ENCODE data around the gene NOL12.
"Not testable (repeated sequence)": the region's sequence is repeated elsewhere in the genome, so short reads cannot be mapped to it uniquely, and the experiment has no call there.

The NOL12 gene

GRCh38 chr22:37710675-37711074, 24.5 kb downstream of the NOL12 start:
- Mint-ChIP-seq H3K27ac (no peak overlapping the region), H3K9me3 (no peaks in the 10 kb centered on the region), H3K36me3 (ENCODE audit: low read depth) (no peaks in the 10 kb centered on the region), H3K4me3 (no peak overlapping the region), H3K27me3 (no peaks in the 10 kb centered on the region), H3K4me1 (ENCODE audit: low read depth) (no peaks in the 10 kb centered on the region)

- H3K9me3 Mint-ChIP-seq = no peaks in the 10 kb centered on the region
- peaks cover 1% of the 10 kb centered on the region for H3K36me3 Mint-ChIP-seq (ENCODE audit: low read depth)
- H3K4me3 Mint-ChIP-seq = no peak overlapping the region
- H3K4me1 Mint-ChIP-seq (ENCODE audit: low read depth) = no peaks in the 10 kb centered on the region
- no peaks in the 10 kb centered on the region for H3K27me3 Mint-ChIP-seq
- H3K27ac Mint-ChIP-seq = no peak overlapping the region
Measured at GRCh38 chr22:37711490-37711889, 25.3 kb downstream of the NOL12 start.

GRCh38 chr22:37713761-37714160, 27.6 kb downstream of the NOL12 start:
- peaks cover 8% of the 10 kb centered on the region for H3K36me3 Mint-ChIP-seq (ENCODE audit: low read depth)
- H3K27ac Mint-ChIP-seq = no peak overlapping the region
- H3K4me3 Mint-ChIP-seq = no peak overlapping the region
- H3K9me3 Mint-ChIP-seq = no peaks in the 10 kb centered on the region
- H3K27me3 Mint-ChIP-seq = no peaks in the 10 kb centered on the region
- no peaks in the 10 kb centered on the region for H3K4me1 Mint-ChIP-seq (ENCODE audit: low read depth)

DNA sequence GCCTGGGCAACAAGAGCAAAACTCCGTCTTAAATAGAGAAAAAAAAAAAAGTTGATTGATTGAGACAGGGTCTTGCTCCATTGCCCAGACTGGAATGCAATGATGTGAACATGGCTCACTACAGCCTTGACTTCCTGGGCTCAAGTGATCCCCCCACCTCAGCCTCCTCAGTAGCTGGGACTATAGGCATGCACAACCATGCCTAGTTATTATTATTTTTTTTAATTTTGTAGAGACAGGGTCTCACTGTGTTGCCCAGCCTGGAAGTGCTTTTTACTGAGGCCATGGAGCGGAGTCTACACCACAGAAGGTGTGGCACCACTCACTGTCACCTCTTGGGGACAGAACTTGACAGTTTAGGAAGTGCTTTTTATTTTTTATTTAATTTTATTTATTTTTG, 28.5 kb downstream of the NOL12 start:
- H3K9me3 Mint-ChIP-seq = no peaks in the 10 kb centered on the region
- H3K4me1 Mint-ChIP-seq (ENCODE audit: low read depth) = no peaks in the 10 kb centered on the region
- no peak overlapping the region for H3K4me3 Mint-ChIP-seq
- H3K27me3 Mint-ChIP-seq = no peaks in the 10 kb centered on the region
- no peak overlapping the region for H3K27ac Mint-ChIP-seq
- H3K36me3 Mint-ChIP-seq (ENCODE audit: low read depth) = peaks cover 8% of the 10 kb centered on the region

DNA sequence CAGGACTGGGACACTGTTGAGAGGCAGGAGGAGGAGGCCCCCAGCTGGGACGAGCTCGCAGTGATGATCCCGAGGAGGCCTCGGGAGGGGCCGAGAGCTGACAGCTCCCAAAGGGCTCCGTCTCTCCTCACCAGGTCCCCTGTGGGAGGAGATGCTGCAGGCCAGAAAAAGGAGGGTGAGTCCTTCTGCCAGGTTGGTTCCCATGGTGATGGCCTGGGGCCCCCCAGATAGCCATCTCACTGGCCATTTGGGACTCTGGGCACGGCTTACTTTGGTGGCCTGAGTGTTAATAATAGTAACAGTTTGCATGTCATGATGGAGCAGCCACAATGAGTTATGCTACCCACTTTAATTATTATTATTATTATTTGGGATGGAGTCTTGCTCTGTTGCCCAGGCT, 29.6 kb downstream of the NOL12 start:
- H3K9me3 Mint-ChIP-seq = no peaks in the 10 kb centered on the region

GRCh38 chr22:37716708-37717107, 30.6 kb downstream of the NOL12 start:
- Mint-ChIP-seq H3K4me1 (ENCODE audit: low read depth) (no peaks in the 10 kb centered on the region), H3K27me3 (no peaks in the 10 kb centered on the region), H3K27ac (no peak overlapping the region)

More for the DNA sequence above, 29.6 kb downstream of the NOL12 start:
- Mint-ChIP-seq H3K27ac (no peak overlapping the region), H3K36me3 (ENCODE audit: low read depth) (peaks cover 8% of the 10 kb centered on the region), H3K27me3 (no peaks in the 10 kb centered on the region), H3K4me1 (ENCODE audit: low read depth) (no peaks in the 10 kb centered on the region), H3K4me3 (no peak overlapping the region)

GRCh38 chr22:37717235-37717634, 31.1 kb downstream of the NOL12 start:
- not testable (repeated sequence) for H3K4me3 Mint-ChIP-seq, H3K27ac Mint-ChIP-seq

More at GRCh38 chr22:37716708-37717107, 30.6 kb downstream of the NOL12 start:
- H3K4me3 Mint-ChIP-seq = no peak overlapping the region
- no peaks in the 10 kb centered on the region for H3K9me3 Mint-ChIP-seq
- H3K36me3 Mint-ChIP-seq (ENCODE audit: low read depth) = peaks cover 8% of the 10 kb centered on the region

GRCh38 chr22:37717746-37718305, 31.7 kb downstream of the NOL12 start:
- H3K4me1 Mint-ChIP-seq (ENCODE audit: low read depth); H3K27me3 Mint-ChIP-seq: not testable (repeated sequence)

More at GRCh38 chr22:37717235-37717634, 31.1 kb downstream of the NOL12 start:
- H3K9me3 Mint-ChIP-seq; H3K36me3 Mint-ChIP-seq (ENCODE audit: low read depth); H3K27me3 Mint-ChIP-seq; H3K4me1 Mint-ChIP-seq (ENCODE audit: low read depth): not testable (repeated sequence)

DNA sequence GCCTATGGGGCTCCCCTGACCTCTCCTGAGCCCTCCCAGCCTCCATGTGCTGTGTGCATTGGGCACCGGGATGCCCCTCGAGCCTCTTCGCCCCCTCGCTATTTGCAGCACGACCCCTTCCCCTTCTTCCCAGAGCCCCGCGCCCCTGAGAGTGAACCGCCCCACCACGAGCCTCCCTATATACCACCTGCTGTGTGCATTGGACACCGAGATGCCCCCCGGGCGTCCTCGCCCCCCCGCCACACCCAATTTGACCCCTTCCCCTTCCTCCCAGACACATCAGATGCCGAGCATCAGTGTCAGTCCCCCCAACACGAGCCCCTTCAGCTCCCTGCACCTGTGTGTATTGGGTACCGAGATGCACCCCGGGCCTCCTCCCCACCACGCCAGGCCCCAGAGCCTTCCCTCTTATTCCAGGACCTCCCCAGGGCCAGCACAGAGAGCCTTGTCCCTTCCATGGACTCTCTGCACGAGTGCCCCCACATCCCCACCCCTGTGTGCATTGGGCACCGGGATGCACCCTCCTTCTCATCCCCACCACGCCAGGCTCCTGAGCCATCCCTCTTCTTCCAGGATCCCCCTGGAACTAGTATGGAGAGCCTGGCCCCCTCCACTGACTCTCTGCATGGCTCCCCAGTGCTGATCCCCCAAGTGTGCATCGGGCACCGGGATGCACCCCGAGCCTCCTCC, 39.6 kb downstream of the NOL12 start:
- no peak overlapping the region for H3K4me3 Mint-ChIP-seq
- no peaks in the 10 kb centered on the region for H3K9me3 Mint-ChIP-seq
- H3K27me3 Mint-ChIP-seq = no peaks in the 10 kb centered on the region
- no peaks in the 10 kb centered on the region for H3K4me1 Mint-ChIP-seq (ENCODE audit: low read depth)
- H3K27ac Mint-ChIP-seq = no peak overlapping the region
- no peaks in the 10 kb centered on the region for H3K36me3 Mint-ChIP-seq (ENCODE audit: low read depth)

More at GRCh38 chr22:37717746-37718305, 31.7 kb downstream of the NOL12 start:
- H3K4me3 Mint-ChIP-seq; H3K27ac Mint-ChIP-seq; H3K36me3 Mint-ChIP-seq (ENCODE audit: low read depth); H3K9me3 Mint-ChIP-seq: not testable (repeated sequence)

DNA sequence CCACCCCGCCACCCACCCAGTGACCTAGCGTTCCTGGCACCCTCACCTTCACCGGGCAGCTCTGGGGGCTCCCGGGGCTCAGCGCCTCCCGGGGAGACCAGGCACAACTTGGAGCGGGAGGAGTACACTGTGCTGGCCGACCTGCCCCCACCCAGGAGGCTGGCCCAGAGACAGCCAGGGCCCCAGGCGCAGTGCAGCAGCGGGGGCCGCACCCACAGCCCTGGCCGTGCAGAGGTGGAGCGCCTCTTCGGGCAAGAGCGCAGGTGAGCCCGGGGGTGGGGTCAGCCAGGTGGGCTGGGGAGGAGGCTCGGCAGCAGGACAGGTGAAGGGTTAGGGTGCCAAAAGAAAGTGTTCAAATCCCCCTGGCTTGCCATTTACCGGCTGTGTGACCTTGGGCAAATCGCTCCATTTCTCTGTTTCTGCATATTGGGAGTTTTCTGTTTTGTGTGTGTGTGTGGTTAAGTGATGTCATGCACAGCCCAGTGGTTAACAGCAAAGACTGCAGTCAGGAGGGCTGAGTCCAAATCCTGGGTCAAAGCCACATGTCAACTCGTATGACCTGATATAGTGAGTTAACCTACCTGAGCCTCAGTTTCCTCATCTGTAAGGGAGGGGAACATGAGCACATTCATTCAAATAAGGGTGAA, 40.2 kb downstream of the NOL12 start:
- Mint-ChIP-seq H3K27ac (no peak overlapping the region), H3K4me1 (ENCODE audit: low read depth) (no peaks in the 10 kb centered on the region)

GRCh38 chr22:37728620-37729019, 42.5 kb downstream of the NOL12 start:
- no peaks in the 10 kb centered on the region for H3K4me1 Mint-ChIP-seq (ENCODE audit: low read depth)

More for the DNA sequence above, 40.2 kb downstream of the NOL12 start:
- no peaks in the 10 kb centered on the region for H3K36me3 Mint-ChIP-seq (ENCODE audit: low read depth)
- H3K27me3 Mint-ChIP-seq = no peaks in the 10 kb centered on the region
- H3K4me3 Mint-ChIP-seq = no peak overlapping the region
- H3K9me3 Mint-ChIP-seq = no peaks in the 10 kb centered on the region

DNA sequence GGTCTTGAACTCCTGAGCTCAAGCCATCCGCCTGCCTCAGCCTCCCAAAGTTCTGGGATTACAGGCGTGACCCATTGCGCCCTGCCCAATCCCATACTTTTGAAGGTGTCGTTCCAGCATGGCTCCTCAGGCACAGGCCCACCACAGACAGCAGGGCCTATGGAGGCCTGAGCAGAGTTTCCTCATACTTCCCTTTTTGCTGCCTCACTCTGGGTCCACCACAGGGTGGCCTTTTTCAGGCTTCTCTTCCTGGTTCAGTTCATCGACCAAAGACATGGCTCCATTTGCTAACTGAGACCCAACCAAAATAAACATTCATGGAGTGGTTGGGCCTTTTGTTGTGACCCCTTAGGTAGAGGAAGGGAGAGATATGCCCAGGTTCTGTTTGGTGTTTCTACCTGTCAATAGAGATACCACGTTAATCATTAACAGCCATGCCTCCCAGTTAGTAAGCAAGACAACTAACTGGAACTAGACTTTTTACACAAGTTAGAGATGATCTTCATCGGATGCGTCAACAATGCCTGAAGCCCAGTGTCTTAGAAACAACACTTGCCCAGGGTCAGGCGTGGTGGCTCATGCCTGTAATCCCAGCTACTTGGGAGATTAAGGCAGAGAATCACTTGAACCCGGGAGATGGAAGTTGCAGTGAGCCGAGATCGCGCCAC, 45.8 kb downstream of the NOL12 start:
- Mint-ChIP-seq H3K27me3 (no peaks in the 10 kb centered on the region), H3K36me3 (ENCODE audit: low read depth) (no peaks in the 10 kb centered on the region), H3K27ac (peak overlapping the region; percentile 31), H3K4me1 (ENCODE audit: low read depth) (no peaks in the 10 kb centered on the region), H3K4me3 (no peak overlapping the region), H3K9me3 (no peaks in the 10 kb centered on the region)

More at GRCh38 chr22:37728620-37729019, 42.5 kb downstream of the NOL12 start:
- Mint-ChIP-seq H3K36me3 (ENCODE audit: low read depth) (no peaks in the 10 kb centered on the region), H3K27ac (no peak overlapping the region), H3K9me3 (no peaks in the 10 kb centered on the region), H3K4me3 (no peak overlapping the region), H3K27me3 (no peaks in the 10 kb centered on the region)

DNA sequence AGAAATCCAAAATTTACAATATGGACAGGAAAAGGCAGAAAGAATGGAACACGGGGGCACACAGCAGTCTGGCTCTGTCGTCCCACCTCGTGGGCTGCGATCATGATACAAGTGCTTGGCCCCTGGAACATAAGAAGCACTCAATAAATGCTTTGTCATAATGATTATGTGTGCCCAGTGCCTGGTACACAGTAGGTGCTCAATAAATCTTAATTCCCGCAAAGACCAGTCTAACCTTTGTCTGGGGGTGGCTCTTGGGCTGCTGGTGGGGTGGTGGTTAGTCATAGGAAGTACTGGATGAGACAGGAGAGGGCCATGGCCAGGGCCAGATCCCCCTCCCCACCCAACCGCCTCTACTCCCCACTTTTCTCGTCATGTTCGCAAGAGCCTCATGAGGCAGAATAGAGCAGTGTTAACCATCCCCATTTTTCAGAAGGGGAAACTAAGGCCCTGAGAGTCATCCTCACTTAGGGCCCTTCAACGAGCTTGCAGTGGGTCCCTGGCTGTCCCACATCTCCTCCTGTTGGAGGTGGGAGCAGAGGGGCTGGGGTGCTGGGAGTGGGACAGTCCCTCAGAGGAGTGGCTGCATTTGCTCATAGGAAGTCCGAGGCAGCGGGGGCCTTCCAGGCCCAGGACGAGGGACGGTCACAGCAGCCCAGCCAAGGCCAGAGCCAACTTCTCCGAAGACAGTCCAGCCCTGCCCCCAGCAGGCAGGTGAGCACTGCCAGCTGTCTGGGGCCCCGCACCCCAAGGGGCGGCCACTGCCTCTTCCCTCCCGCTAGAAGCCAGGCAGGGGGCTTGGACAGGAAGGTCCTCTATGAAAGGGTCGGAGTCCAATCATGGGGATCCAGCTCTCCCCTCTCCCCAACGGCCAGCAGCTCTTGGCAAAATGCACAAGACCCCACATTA, 46.8 kb downstream of the NOL12 start:
- Mint-ChIP-seq H3K36me3 (ENCODE audit: low read depth) (no peaks in the 10 kb centered on the region), H3K9me3 (no peaks in the 10 kb centered on the region), H3K27ac (no peak overlapping the region), H3K27me3 (no peaks in the 10 kb centered on the region), H3K4me3 (no peak overlapping the region), H3K4me1 (ENCODE audit: low read depth) (no peaks in the 10 kb centered on the region)

- Mint-ChIP-seq H3K36me3 (ENCODE audit: low read depth) (no peaks in the 10 kb centered on the region), H3K9me3 (no peaks in the 10 kb centered on the region), H3K4me1 (ENCODE audit: low read depth) (no peaks in the 10 kb centered on the region), H3K4me3 (no peak overlapping the region), H3K27me3 (peaks cover 3% of the 10 kb centered on the region), H3K27ac (no peak overlapping the region)
Measured at GRCh38 chr22:37733625-37734401, 47.7 kb downstream of the NOL12 start.

Data from stimulated activated naive CD8-positive, alpha-beta T cell treated with anti-CD3 and anti-CD28 coated beads, Interleukin-15, Interleukin-2, amounts not matched to agents 100 ng/mL and 50 ng/mL, for 24 hours (primary cell).